ENCODE data around the gene MYH6. TPM values are rescaled to one million over a fixed set of nuclear protein-coding genes. Genes with fewer than 3 reads are reported as not detected.
"Not testable (repeated sequence)": the region's sequence is repeated elsewhere in the genome, so short reads cannot be mapped to it uniquely, and the experiment has no call there.

The MYH6 gene
- total RNA-seq, 1 donor from 2014 or later: 1,823 TPM

DNA sequence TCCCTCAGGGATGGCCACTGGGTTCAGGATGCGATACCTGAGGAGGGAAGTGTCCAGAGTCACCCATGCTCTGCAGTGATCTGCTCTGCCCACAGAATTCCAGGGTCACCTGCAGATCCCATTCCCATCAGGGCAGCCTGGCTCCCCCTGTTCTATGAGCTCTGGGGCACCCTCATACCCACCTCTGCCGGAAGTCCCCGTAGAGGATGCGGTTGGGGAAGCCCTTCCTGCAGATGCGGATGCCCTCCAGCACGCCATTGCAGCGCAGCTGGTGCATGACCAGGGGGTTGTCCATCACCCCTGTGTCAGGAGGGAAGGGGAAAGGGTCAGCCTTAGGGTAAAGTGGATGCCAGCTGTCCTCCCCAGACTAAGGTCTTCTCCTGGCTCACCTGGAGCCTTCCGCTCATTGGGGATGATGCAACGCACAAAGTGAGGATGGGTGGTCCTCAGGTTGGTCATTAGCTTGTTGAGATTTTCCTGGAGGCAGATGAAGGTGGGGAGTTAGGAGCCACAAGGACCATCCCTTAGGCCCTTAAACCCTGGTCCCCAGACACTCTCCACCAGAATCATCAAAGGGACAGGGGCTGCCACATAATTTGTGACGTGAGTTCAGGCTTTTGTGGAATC, 11.2 kb downstream of the MYH6 start:
- TF ChIP-seq, protein P1, sequence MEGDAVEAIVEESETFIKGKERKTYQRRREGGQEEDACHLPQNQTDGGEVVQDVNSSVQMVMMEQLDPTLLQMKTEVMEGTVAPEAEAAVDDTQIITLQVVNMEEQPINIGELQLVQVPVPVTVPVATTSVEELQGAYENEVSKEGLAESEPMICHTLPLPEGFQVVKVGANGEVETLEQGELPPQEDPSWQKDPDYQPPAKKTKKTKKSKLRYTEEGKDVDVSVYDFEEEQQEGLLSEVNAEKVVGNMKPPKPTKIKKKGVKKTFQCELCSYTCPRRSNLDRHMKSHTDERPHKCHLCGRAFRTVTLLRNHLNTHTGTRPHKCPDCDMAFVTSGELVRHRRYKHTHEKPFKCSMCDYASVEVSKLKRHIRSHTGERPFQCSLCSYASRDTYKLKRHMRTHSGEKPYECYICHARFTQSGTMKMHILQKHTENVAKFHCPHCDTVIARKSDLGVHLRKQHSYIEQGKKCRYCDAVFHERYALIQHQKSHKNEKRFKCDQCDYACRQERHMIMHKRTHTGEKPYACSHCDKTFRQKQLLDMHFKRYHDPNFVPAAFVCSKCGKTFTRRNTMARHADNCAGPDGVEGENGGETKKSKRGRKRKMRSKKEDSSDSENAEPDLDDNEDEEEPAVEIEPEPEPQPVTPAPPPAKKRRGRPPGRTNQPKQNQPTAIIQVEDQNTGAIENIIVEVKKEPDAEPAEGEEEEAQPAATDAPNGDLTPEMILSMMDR (IDR thresholded peaks at IDR 0.05; ENCODE audit: borderline replicate concordance): no peak
- H3K27me3 ChIP-seq (ENCODE audit: low read depth): no peaks in the 10 kb centered on the region
- peak overlapping the region; percentile 27 for H3K27ac ChIP-seq (replicated peaks)
- intact Hi-C loops (cut with micrococcal nuclease): no loop called here
- H3K4me1 ChIP-seq: peaks cover 50% of the 10 kb centered on the region
- H3K4me3 ChIP-seq: peak overlapping the region; percentile 15
- H3K36me3 ChIP-seq: peaks cover 67% of the 10 kb centered on the region
- H3K9me3 ChIP-seq (replicated peaks): no peaks in the 10 kb centered on the region
- no peak for DNase-seq

DNA sequence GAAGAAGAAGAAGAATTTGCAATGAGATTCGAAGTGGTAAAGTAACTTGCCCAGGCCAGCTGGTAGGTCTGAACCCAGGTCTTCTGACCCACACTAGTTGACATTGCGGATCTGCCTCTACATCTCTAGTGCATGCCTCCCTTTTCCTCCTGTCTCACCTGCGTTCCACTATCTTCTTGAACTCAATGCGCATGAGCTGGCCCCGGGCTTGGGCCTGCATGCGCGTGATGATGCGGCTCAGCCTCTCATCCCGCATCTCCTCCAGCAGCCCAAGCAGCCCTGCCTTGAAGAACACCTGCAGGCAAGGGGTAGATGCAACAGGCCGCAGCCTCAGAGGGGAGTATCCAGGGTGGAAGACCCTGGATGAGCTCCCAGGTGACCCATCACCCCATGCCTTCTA, 11.9 kb downstream of the MYH6 start:
- intact Hi-C loops (cut with micrococcal nuclease): no loop called here
- H3K4me1 ChIP-seq: peaks cover 43% of the 10 kb centered on the region
- TF ChIP-seq, protein P1 (IDR thresholded peaks at IDR 0.05; ENCODE audit: borderline replicate concordance): no peak
- H3K4me3 ChIP-seq: no peak overlapping the region
- H3K27ac ChIP-seq (replicated peaks): peak overlapping the region; percentile 5
- DNase-seq: peak; percentile 13
- no peaks in the 10 kb centered on the region for H3K27me3 ChIP-seq (ENCODE audit: low read depth)
- no peaks in the 10 kb centered on the region for H3K9me3 ChIP-seq (replicated peaks)
- peaks cover 66% of the 10 kb centered on the region for H3K36me3 ChIP-seq

DNA sequence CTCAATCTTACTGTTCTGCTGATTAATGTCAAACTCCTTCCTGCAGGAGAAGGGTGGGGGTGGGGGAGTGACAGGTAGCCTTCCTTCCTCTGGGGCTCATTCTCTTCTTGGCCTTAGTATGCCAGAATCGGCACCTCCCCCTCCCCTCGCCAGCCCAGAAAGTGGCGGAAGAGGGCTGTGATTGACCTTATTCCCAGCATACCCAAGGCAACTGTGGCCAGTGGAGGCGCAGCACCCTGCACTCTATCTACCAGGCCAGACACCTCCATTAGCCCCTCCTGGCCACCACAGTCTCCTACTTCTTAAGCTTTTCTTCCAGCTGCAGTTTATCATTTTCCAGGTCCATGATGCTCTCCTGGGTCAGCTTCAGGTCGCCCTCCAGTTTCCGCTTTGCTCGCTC, 15.5 kb downstream of the MYH6 start:
- peak overlapping the region; percentile 60 for H3K27ac ChIP-seq (replicated peaks)
- no peak for DNase-seq
- no peaks in the 10 kb centered on the region for H3K9me3 ChIP-seq (replicated peaks)
- peaks cover 13% of the 10 kb centered on the region for H3K27me3 ChIP-seq (ENCODE audit: low read depth)
- H3K4me1 ChIP-seq: peaks cover 28% of the 10 kb centered on the region
- H3K4me3 ChIP-seq: no peak overlapping the region
- TF ChIP-seq, protein P1 (IDR thresholded peaks at IDR 0.05; ENCODE audit: borderline replicate concordance): no peak
- intact Hi-C loops (cut with micrococcal nuclease): no loop called here
- H3K36me3 ChIP-seq: peaks cover 73% of the 10 kb centered on the region

GRCh38 chr14:23389871-23390270, 18.2 kb downstream of the MYH6 start:
- Histone ChIP-seq H3K4me1 (peaks cover 17% of the 10 kb centered on the region), H3K36me3 (peaks cover 85% of the 10 kb centered on the region), H3K27me3 (ENCODE audit: low read depth) (peaks cover 13% of the 10 kb centered on the region), H3K27ac (replicated peaks) (peak overlapping the region; percentile 40)
- DNase-seq; H3K4me3 ChIP-seq; intact Hi-C loops (cut with micrococcal nuclease); H3K9me3 ChIP-seq (replicated peaks): not testable (repeated sequence)

DNA sequence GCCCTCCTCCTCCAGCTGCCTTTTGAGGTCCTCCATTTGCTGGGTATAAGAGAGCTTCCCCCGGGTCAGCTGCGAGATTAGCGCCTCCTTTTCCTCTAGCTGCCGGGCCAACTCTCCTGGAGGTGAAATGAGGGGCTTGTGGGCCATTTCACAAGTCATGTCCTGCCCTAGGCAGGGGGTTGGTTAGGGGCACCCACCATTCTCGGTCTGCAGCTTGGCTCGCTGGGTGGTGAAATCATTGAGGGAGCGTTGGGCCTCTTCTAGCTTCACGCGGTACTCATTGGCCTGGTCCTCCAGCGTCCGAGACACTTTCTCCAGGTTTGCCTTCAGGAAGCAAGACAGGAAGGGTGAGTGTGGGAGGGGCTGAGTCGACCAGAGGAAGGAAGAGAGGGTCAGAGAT, 18.7 kb downstream of the MYH6 start:
- peak overlapping the region; percentile 40 for H3K27ac ChIP-seq (replicated peaks)
- H3K36me3 ChIP-seq: peaks cover 89% of the 10 kb centered on the region
- peaks cover 13% of the 10 kb centered on the region for H3K27me3 ChIP-seq (ENCODE audit: low read depth)
- TF ChIP-seq, protein P1 (IDR thresholded peaks at IDR 0.05; ENCODE audit: borderline replicate concordance): no peak
- H3K9me3 ChIP-seq (replicated peaks): no peaks in the 10 kb centered on the region
- no peak overlapping the region for H3K4me3 ChIP-seq
- intact Hi-C loops (cut with micrococcal nuclease): no loop called here
- peaks cover 17% of the 10 kb centered on the region for H3K4me1 ChIP-seq
- DNase-seq: no peak

GRCh38 chr14:23388996-23389395, 19.1 kb downstream of the MYH6 start:
- no peak for DNase-seq
- TF ChIP-seq, protein P1 (IDR thresholded peaks at IDR 0.05; ENCODE audit: borderline replicate concordance): no peak
- Histone ChIP-seq H3K4me1 (peaks cover 17% of the 10 kb centered on the region), H3K4me3 (no peak overlapping the region), H3K27me3 (ENCODE audit: low read depth) (peaks cover 13% of the 10 kb centered on the region), H3K36me3 (peaks cover 89% of the 10 kb centered on the region), H3K9me3 (replicated peaks) (no peaks in the 10 kb centered on the region), H3K27ac (replicated peaks) (peak overlapping the region; percentile 40)
- intact Hi-C loops (cut with micrococcal nuclease): no loop called here
